ENCODE measurements around the gene FAXC.

DNA sequence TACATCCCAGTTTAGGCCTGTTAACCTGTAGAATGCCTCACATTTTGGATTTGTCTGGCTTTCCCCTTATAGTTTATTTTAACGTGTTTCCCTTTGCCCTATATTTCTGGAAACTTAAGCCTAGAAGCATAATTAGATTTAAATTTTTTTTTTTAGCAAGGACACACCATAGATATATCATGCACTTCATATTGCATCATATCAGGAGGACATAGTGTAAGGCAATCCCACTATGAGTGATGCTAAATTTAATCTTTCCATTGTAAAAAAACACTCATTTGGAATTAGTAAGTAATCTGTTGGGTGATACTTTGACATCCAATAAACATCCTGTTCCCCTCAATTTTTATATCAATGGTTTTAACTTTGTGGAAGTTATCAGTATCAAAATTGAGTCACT, 10.3 kb upstream of the FAXC start:
- TF ChIP-seq POLR2AphosphoS5 (IDR thresholded peaks at IDR 0.05; ENCODE audit: insufficient read depth, low read depth, low read length) = no peak
- no peak for TF ChIP-seq JUN (IDR thresholded peaks at IDR 0.05; ENCODE audit: borderline replicate concordance, insufficient read depth, insufficient read length, low read depth)
- TF ChIP-seq, protein P1, sequence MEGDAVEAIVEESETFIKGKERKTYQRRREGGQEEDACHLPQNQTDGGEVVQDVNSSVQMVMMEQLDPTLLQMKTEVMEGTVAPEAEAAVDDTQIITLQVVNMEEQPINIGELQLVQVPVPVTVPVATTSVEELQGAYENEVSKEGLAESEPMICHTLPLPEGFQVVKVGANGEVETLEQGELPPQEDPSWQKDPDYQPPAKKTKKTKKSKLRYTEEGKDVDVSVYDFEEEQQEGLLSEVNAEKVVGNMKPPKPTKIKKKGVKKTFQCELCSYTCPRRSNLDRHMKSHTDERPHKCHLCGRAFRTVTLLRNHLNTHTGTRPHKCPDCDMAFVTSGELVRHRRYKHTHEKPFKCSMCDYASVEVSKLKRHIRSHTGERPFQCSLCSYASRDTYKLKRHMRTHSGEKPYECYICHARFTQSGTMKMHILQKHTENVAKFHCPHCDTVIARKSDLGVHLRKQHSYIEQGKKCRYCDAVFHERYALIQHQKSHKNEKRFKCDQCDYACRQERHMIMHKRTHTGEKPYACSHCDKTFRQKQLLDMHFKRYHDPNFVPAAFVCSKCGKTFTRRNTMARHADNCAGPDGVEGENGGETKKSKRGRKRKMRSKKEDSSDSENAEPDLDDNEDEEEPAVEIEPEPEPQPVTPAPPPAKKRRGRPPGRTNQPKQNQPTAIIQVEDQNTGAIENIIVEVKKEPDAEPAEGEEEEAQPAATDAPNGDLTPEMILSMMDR (IDR thresholded peaks at IDR 0.05; ENCODE audit: extremely low read depth in 1 of 2, insufficient read depth in 1 of 2, low read depth in 1 of 2, low read length in 2 of 2) = no peak
- no peak for TF ChIP-seq GATA2 (IDR thresholded peaks at IDR 0.05; ENCODE audit: insufficient read depth, insufficient read length, low read depth, low read length)
- TF ChIP-seq POLR2A (IDR thresholded peaks at IDR 0.05; ENCODE audit: low read depth, low read length) = no peak
- no peak for TF ChIP-seq EZH2 (IDR thresholded peaks at IDR 0.05; ENCODE audit: borderline replicate concordance, low read depth, low read length, severe bottlenecking)

Data from endothelial cell of umbilical vein (primary cell).